GM19328 (cell line): ENCODE data around the gene PEX11G.

Experiments used
- ATAC-seq: cut with Tn5 transposase; IDR thresholded peaks from one replicate; pipeline ENCODE4 v1.9.1; 2021; ENCODE audit warnings: mild to moderate bottlenecking, moderate library complexity; ENCODE audit not compliant: unreplicated experiment

The PEX11G gene

DNA sequence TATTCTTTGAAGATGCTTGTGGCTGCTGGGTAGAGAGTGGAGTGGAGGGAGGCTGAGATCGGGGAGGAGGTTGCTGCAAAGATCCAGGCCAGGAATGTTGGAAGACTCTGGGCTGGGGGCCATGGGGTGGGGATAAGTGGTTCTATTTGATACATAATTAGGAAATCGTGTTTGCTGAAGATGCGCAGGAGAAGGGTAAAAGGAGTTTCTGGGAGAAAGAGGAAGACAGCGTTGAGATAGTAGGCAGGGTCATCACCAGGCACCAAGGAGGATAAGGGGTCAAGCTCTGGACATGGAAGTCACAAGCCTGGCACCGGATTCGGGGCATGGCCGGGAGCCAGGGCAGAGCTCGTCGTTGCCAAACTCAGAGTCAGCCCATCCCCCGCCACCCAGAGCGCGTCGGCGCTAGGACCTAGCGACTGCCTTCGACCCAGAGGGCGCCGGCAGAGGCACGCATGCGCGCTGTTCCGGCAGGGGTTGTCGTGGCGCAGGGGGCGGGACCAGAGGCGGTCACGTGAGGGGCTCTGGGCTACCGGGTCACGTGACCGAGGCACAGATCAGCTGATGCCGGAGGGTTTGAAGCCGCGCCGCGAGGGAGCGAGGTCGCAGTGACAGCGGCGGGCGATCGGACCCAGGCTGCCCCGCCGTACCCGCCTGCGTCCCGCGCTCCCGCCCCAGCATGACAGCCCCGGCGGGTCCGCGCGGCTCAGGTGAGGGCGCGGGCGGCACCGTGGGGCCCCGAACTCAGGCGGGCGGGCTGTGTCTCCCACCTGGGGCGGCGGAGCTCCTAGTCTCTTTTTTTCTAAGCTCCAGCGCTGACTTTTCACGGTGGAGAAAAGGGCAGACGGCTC lies 33.5 kb upstream of the PEX11G start, which contains the start of gene MCOLN1:
MCOLN1 (plus strand) TSS at position 553 of the 851 bp plus-strand sequence; CDS start at position 680, 127 bp downstream.
- peak; percentile 83 for ATAC-seq

DNA sequence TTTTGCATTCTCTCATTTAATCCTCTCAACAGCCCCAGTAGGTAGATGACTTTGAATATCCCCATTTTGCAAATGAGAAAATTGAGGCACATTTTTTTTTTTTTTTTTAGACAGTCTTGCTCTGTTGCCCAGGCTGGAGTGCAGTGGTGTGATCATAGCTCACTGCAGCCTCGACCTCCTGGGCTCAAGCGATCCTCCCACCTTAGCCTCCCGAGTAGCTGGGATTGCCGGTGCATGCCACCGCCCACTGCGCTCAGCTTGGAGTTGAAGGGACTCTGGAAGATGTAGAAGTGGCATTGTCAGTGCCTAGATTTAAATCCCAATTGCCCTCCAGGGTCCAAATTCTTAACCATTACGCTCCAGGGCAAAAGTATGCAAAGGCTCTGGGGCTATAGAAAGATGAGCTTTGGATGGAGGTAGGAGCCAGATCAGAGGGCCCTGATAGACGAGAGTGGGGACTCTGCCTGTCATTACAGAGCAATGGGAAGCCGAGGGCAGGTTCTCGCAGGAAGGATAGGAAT lies 32.8 kb upstream of the PEX11G start:
- no peak for ATAC-seq

DNA sequence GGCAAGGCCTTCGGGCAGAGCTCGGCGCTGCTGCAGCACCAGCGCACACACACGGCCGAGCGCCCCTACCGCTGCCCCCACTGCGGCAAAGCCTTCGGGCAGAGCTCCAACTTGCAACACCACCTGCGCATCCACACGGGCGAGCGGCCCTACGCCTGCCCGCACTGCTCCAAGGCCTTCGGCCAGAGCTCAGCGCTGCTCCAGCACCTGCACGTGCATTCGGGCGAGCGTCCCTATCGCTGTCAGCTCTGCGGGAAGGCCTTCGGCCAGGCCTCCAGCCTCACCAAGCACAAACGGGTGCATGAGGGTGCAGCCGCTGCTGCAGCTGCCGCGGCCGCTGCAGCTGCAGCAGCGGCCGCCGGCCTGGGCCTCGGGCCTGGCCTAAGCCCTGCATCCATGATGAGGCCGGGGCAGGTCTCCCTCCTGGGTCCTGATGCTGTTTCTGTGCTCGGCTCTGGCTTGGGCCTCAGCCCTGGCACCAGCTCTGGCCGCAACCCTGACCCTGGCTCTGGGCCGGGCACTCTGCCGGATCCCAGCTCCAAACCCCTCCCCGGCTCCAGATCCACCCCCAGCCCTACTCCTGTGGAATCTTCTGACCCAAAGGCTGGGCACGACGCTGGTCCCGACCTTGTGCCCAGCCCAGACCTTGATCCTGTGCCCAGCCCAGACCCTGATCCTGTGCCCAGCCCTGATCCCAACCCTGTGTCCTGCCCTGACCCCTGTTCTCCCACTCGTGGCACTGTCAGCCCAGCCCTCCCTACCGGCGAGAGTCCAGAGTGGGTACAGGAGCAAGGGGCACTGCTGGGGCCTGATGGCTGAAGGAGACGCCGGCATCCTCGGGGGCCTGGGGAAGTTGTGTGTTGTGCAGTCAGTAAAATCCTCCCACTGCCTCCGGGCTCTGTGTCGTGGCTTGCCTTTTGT lies 31.6 kb upstream of the PEX11G start:
- no peak for ATAC-seq

DNA sequence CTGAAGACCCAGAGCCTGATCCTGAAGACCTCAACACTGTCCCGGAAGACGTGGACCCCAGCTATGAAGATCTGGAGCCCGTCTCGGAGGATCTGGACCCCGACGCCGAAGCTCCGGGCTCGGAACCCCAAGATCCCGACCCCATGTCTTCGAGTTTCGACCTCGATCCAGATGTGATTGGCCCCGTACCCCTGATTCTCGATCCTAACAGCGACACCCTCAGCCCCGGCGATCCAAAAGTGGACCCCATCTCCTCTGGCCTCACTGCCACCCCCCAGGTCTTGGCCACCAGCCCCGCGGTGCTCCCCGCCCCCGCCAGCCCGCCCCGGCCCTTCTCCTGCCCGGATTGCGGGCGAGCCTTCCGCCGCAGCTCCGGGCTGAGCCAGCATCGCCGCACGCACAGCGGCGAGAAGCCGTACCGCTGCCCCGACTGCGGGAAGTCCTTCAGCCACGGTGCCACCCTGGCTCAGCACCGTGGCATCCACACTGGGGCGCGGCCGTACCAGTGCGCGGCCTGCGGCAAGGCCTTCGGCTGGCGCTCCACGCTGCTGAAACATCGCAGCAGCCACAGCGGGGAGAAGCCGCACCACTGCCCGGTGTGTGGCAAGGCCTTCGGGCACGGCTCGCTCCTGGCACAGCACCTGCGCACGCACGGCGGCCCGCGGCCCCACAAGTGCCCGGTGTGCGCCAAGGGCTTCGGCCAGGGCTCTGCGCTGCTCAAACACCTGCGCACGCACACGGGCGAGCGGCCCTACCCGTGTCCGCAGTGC lies 30.7 kb upstream of the PEX11G start:
- ATAC-seq = no peak

DNA sequence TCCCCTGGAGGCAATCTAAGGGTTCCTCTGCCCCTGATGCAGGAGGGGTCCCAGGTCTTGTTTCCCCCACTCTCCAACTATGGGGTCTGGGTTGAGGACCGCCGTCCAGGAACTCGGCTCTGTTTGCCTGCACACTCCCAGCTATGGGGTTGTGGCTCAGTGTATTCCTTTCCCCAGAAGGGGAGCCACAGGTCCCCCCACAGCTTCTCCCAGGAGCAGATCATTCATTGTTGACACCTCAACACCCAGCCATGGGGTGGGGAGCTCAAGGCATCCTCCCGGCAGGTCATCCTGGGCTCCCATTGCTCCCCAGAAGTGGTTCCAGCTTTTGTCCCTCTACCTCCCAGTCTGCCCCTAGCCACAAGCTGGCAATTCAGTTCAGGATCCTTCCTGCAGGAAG lies 28.0 kb upstream of the PEX11G start:
- ATAC-seq = no peak

DNA sequence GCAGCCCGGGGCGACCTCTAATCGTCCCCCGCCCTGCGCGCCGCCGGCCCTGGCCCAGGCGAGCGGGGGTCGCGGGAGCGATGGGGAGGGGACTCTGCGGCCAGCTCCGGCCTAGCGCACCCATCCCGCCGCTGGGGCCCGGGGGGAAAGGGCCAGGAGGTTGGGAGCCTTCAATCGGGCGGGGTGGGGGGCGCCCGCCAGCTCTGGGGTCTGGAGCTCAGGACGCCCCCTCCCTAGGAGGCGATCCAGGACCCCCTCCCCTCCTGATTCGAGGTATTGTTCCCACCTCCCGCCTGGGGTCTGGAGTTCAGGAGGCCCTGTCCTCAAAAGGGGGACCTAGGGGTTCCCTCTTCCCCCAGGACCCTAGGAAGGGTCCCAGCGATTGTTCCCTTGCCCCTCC lies 27.5 kb upstream of the PEX11G start:
- ATAC-seq = no peak

DNA sequence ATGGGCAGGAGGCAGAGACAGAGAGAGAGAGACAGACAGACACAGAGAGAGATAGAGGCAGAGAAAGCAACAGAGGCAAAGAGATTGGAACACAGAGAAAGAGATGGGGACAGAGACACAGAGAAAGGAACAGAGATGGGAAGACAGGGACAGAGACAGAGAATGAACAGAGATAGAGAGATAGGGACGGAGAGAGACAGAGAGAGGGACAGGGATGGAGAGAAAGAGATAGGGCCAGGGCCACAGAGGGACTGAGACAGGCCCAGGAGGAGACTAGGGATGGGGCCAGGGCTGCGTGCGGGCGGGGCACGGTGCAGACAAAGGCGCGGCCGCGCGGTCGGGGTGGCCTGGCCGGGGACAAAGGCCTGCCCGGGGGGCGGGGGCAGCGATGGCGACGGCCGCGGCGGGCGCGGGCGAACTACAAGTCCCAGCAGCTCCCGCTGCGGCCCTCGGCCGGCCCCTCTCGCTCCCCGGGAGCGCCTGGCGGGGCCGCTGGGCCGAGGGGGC lies 26.9 kb upstream of the PEX11G start, which contains the start of gene ZNF358:
ZNF358 (plus strand) TSS at position 459 of the 507 bp plus-strand sequence. CDS start 3,140 bp downstream, outside the sequence.
- ATAC-seq = no peak

DNA sequence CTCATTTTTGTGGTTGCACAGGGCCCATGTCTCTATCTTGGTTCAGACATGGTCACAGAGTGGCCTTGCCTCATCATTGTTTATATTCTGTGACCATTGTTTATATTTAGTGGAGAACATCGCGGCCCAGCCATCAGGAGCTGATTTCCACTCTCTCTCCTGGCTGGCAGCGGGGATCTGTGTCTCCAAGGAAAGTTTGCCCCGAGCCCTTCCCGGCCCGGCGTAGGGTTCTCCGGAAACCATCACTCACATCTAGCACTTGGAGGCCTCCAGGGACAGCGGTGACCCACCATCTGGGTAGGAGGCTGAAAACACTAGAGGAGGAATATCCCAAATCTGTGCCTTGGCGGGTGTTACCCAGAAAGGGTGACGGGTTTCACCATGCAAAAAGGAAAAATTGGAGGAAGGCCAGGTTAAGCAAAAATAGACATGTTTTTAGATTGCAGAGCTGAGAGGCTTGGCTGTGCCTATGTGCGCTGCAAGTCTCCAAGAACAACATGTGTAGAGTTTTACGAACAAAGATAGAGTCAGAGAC lies 26.3 kb upstream of the PEX11G start:
- no peak for ATAC-seq

DNA sequence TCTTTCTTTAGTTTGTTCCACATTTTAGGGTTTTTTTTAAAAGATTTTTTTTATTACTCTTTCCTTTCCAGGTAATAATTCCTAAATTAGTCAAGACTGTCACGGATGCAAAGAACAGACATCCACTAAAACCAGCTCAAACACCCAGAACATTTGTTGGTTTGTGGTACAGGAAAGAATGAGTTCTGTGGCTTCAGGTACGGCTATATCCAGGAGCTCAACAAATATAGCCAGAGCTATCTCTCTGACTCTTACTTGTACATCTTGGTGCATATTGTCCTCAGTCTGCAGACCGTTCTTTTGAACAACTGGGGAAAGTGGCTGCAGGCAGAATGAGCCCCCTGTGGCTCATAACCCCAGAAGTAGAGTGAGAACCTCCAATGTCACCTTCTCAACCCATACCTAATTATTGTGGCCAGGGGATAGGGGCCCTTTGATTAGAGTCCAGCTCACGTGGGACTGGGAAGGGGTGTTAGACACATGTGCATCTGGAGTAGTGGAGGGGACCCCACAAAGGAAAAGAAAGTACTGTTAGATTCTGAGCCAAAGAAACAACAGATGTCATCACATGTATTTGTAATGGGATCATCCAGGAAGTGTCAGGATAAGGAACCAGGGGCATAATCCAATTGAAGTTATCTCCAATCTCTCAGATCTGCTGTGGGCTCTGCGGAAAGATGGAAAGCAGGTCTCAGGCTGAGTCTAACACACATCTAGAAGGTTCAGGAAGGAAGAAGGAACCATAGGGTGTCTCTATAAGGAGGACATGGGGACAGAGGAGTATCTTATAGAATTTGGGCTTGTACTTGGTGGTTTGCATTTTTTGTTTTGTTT lies 25.2 kb upstream of the PEX11G start:
- ATAC-seq = no peak

DNA sequence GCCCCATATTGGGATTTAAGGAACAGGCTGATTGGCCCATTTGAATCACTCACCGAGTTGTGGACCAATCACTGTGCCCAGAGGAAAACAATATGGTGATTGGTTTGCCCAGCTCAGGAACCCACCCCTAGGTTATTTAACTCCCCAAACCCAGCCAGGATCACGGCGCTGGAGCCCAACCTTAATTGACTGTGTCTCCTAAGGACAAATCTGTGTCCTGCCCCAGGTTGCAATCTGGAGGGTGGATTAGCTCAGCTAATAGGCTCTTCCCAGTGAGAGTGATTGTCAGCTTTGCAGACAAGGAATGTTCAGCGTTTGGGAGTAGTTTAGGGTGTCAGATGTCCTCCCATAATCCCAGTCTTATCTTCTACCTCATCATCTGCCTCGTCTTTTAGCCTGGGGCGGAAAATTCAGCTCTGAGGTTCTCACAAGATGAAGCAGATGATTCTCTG lies 23.6 kb upstream of the PEX11G start:
- no peak for ATAC-seq

DNA sequence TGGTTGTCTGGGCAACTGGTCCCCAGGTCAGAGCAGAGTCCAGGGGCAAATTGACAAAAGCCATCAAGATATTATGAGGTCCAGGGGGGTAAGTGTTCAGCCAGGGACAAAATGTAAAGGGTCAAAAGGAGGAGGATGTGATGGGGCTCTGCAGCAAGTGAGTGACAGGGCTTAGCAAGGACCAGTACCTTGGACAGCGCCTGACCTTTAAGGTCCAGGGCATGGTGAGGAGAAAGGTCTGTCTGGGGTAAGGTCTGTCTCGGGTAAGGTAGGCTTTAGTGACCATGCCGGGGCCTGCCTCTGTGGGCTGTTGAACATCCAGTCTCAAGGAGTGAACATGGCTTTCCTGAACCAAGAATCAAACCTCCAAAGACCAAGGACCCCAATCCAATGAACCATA lies 20.8 kb upstream of the PEX11G start:
- ATAC-seq = no peak

DNA sequence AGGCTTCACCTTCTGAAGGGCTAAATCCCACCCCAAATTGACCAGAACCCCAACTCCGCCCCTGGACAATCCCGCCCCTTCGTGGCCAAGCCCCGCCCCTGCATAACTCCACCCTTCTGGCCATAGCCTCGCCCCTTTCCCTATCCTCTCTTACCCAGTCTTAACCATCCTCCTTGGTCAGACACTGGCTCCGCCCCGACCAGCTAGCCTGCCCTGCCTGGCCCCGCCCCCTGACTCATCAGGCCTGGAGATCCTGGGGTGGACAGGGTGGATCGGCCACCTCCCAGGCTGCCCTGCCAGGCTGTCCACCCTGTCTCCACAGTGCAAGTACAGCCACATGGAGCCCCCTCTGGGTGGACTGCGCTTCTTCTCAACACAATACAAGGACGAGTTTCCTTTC lies 19.0 kb upstream of the PEX11G start:
- no peak for ATAC-seq

DNA sequence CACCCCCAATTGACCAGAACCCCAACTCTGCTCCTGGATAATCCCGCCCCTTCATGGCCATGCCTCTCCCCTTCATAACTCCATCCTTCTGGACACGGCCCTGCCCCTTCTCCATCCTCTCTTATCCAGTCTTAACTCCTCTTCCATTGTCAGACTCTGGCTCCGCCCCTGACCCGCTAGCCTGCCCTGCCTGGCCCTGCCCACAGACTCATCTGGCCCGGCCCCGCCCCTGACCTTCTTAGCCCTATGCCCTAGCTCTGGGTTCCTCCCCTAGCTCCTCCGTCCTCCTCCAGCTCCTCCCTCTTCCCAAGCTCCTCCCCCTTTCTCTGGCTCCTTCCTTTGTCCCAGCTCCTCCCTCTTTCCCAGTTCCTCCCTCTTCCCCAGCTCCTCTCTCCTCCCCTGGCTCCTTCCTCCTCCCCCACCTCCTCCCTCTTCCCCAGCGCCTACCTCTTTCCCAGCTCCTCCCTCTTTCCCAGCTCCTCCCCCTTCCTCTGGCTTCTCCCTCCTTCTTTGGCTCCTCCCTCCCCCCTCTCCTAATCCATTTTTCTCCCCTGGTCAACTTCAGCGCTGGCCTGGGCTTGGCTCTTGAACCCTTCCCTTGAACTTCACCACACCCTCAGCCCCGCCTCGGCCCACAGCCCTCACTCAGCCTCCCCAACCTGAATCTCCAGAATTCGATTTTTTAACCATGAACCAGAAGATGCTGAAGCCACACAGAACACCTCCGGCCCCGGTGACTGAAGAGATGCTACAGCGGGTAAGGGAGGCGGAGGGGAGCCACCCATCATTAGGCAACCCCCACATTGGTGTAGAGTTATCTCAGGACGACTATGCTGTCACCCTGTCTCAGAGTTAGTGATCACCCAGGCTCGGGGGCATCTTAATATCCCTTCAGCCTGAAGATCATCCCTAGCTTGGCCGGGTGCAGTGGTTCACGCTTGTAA lies 17.8 kb upstream of the PEX11G start:
- no peak for ATAC-seq

DNA sequence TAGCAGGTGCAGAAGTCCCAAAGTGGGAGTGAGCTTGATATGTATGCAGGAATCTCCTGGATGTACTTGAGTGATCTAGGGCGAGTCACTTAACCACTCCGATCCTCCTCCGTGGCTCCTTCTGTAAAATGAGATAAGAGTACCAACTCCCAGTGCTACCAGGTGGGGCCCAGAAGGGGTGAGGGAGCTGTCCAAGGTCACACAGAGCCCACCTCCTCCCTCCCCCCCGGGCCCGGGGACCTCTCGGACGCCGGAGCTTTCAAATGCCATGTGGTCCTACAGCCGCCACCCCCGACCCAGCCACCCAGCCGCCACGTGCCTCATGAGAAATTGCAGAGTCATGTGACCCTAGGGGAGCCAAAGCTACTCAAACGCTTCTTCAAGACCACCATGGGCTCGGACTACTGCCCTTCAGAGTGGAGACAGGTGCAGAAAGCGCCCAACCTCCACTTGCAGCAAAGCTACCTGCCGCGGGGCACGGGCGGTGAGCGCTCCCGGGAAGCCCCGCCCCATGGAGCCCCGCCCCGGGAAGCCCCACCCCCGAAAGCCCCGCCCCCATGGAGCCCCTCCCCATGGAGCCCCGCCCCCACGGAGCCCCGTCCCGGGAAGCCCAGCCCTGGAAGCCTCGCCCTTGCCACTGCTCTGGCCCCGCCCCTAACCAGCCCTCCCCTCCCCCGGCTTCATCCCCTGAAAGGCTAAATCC lies 17.0 kb upstream of the PEX11G start:
- ATAC-seq = no peak

DNA sequence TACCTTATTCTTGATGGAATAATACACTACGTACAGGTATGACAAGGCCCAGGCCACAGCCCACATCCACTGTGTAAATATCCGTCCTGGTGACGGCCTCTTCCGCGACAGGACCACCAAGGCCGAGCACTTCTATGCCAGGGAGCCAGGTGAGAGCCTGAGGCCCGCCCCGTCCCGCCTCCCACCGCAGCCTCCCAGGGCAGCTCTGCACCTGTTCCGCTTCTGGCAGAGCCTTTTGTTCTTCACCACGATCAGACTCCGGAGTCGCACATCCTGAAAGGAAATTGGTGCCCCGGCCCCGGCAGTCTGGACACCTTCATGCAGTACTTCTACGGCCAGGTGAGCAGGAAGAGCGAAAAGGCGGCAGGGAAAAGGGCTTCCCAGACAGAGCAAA lies 16.4 kb upstream of the PEX11G start:
- ATAC-seq = no peak

DNA sequence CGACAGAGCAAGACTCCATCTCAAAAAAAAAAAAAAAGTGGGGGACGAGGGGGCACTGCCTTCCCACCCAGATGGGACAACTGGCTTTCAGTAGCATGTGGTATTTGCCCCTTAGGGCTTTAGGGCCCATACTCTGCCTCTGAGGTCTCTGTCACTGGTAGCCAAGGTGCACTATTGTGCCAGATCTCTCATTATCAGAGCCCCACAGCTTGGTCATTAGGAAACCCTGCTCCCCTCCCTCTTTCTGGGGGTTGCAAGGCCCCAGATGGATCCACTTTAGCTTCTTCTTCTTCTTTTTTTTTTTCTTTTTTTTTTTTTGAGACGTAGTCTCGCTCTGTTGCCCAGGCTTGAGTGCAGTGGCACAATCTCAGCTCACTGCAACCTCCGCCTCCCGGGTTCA lies 15.8 kb upstream of the PEX11G start:
- ATAC-seq = no peak

DNA sequence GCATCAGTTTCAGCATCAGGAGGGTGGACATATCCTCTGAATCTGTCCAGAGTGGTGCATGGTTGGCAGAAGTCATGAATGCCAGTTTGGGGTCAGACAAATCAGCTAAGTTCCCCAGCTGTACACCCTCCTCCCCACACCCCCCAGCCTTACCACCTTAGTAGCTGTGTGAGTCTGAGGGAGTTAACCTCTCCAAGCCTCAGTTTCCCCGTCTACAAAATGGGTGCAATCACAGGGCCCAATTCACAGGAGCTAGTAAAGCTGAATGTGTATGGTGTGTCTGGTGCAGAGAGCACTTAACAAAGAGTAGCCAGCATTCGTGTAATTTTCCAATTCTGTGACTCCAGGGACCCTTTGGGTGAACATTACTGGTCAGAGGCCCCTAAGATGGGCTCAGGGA lies 13.7 kb upstream of the PEX11G start:
- ATAC-seq = no peak
